PC-3 (cell line): ENCODE data around the gene NRXN2.

Experiments
- CTCF ChIP-seq: fragments of 300-600 bp; sonication (generic); conservative IDR thresholded peaks from 2 replicates; pipeline ENCODE4 v1.5.1; 2017; ENCODE audit warnings: antibody characterized with exemption, low read depth, mild to moderate bottlenecking, low read length
- EZH2 ChIP-seq: fragments of 300-600 bp; sonication (generic); IDR thresholded peaks from one replicate; pipeline ENCODE4 v1.6.1; 2017; ENCODE audit warnings: antibody characterized with exemption, mild to moderate bottlenecking, low read length; ENCODE audit not compliant: unreplicated experiment

- TF ChIP-seq CTCF: no peak
- no peak for TF ChIP-seq EZH2
These were observed 18.5 kb upstream of the NRXN2 start for GRCh38 chr11:64741375-64742086.
